Right lobe of liver (tissue), 6 donors: Measurements from ENCODE around the gene DSCAM. TPM values are rescaled to one million over a fixed set of nuclear protein-coding genes. Genes with fewer than 3 reads are reported as not detected.

ENCODE experiments used
- ATAC-seq, 4 donors: fragments of 200-7000 bp; cut with Tn5 transposase; one replicate each; pipeline ENCODE4 v1.9.1; 2020; ENCODE audit warnings: mild to moderate bottlenecking in 4 of 4, moderate library complexity in 4 of 4
- DNase-seq, 3 donors: peaks; one replicate each; pipeline ENCODE4 v3.0.0-alpha.2; 2020
- H3K27ac ChIP-seq, 3 donors: fragments of 200-600 bp; one replicate each; pipeline ENCODE4 v1.8.0; 2022
- H3K27me3 ChIP-seq, 2 donors: fragments of 200-600 bp; one replicate each; pipeline ENCODE4 v1.8.0; 2022
- H3K36me3 ChIP-seq, 4 donors: fragments of 200-600 bp; sonication (generic) in 1 of 4; one replicate each; pipeline versions ENCODE4 v1.5.1 to v1.8.0; 2017 to 2022; ENCODE audit warnings: control low read depth in 1 of 4
- H3K4me1 ChIP-seq, 4 donors: fragments of 200-600 bp; sonication (generic) in 1 of 4; one replicate each; pipeline versions ENCODE4 v1.5.1 to v1.8.0; 2017 to 2022; ENCODE audit warnings: control low read depth in 1 of 4
- H3K4me3 ChIP-seq, 3 donors: fragments of 200-600 bp; one replicate each; pipeline ENCODE4 v1.8.0; 2022
- H3K9me3 ChIP-seq, 4 donors: fragments of 200-600 bp; sonication (generic) in 1 of 4; one replicate each; pipeline versions ENCODE4 v1.5.1 to v1.8.0; 2017 to 2022; ENCODE audit warnings: control low read depth in 1 of 4
- POLR2A ChIP-seq: fragments of 450-650 bp; IDR thresholded peaks from one replicate; pipeline ENCODE4 v1.6.1; 2017; ENCODE audit warnings: antibody characterized with exemption, mild to moderate bottlenecking
- WGBS: methylation state at CpG from one replicate; pipeline ENCODE4 v1.1.6; 2018; ENCODE audit warnings: low coverage, low lambda C conversion rate; ENCODE audit not compliant: insufficient coverage; ENCODE audit errors: missing lambda C conversion rate; 5-methylcytosine and 5-hydroxymethylcytosine counted together
- intact Hi-C, 2 donors: fragments of 100-400 bp; cut with DNase I; formaldehyde crosslinking; loops; one replicate each; pipeline versions ENCODE4 v1.11.2 to v1.14.1; 2022
- total RNA-seq, 6 experiments: library from RNA; depleted of rRNA in 2 of 6; stranded (reverse); fragments of >200 nt in 2 of 6; fragmentation: NEBNext Ultra II Directional in 3 of 6; extraction: Animal tissue kit (Norgen Biotek cat#: 25700) in 3 of 6; gene quantifications; one replicate each; pipeline versions ENCODE4 v1.1.0 to v1.2.4, GENCODE V29; 2016 to 2023
- TF ChIP-seq, protein P1 (sequence below), 4 donors: fragments of 200-600 bp in 3 of 4; fragments of 450-650 bp in 1 of 4; IDR thresholded peaks; one replicate each; pipeline versions ENCODE4 v1.5.1 to v1.8.0; 2016 to 2022; ENCODE audit warnings: antibody characterized with exemption in 4 of 4, mild to moderate bottlenecking in 2 of 4
- donor health status: DM: no; HTN: yes; CAD: no.
- donor health status: DM: no; HTN: no; CAD: no.
- donor health status: DM: no; HTN: no; CAD: no.
- donor health status: DM: no; HTN: yes; CAD: no.
- donor health status: DM: no; HTN: yes; CAD: no.

The DSCAM gene
- total RNA-seq, 6 experiments from 2014 or later = 0.04 to 0.16 (median 0.06) TPM; not detected in 2

DNA sequence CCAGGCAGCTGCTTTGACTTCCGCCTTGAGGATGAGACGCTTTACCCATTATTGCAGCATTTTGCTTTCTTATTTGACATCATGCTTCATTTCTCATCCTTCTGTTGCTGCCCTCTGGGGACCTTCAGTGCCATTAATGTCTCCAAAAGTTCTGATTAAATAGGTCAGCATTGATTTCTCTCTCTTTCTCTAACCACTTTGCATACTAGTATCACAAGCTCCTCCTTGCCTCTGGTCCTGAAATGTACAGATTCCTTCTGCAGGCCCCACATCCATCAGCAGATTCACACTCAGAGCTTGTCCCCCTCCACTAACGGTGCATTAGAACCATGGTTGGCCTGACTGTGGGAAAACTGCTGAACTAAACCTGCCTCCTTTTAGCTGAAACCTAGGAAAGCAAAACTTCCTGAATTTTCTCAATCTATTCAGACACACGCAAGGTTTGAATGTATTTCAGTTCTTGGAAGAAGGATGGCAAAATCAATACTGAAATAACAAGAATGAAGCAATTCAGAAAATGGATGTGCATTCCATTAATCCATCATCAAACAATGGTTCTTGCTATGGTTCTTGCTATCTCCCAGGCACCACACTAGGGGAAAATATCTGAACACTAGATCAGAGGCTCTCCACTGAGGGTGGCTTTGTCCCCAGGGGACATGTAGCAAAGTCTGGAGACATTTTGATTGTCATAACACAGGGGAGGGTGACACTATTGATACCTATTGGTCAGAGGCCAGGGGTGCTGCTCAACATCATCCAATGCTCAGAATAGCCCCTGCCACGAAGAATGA, 825.2 kb downstream of the DSCAM start:
- Histone ChIP-seq H3K27ac (no peak overlapping the region), H3K9me3 (no peaks in the 10 kb centered on the region), H3K36me3 (no peaks in the 10 kb centered on the region), H3K4me3 (no peak overlapping the region), H3K27me3 (no peaks in the 10 kb centered on the region), H3K4me1 (no peaks in the 10 kb centered on the region)
- intact Hi-C loops = no loop called here
- no peak for DNase-seq
- ATAC-seq = no peak
- WGBS = 53% methylated on average over 5 of the region's 5 CpGs
- no peak for TF ChIP-seq POLR2A
- TF ChIP-seq, protein P1, sequence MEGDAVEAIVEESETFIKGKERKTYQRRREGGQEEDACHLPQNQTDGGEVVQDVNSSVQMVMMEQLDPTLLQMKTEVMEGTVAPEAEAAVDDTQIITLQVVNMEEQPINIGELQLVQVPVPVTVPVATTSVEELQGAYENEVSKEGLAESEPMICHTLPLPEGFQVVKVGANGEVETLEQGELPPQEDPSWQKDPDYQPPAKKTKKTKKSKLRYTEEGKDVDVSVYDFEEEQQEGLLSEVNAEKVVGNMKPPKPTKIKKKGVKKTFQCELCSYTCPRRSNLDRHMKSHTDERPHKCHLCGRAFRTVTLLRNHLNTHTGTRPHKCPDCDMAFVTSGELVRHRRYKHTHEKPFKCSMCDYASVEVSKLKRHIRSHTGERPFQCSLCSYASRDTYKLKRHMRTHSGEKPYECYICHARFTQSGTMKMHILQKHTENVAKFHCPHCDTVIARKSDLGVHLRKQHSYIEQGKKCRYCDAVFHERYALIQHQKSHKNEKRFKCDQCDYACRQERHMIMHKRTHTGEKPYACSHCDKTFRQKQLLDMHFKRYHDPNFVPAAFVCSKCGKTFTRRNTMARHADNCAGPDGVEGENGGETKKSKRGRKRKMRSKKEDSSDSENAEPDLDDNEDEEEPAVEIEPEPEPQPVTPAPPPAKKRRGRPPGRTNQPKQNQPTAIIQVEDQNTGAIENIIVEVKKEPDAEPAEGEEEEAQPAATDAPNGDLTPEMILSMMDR (IDR thresholded peaks at IDR 0.05) = no peak

DNA sequence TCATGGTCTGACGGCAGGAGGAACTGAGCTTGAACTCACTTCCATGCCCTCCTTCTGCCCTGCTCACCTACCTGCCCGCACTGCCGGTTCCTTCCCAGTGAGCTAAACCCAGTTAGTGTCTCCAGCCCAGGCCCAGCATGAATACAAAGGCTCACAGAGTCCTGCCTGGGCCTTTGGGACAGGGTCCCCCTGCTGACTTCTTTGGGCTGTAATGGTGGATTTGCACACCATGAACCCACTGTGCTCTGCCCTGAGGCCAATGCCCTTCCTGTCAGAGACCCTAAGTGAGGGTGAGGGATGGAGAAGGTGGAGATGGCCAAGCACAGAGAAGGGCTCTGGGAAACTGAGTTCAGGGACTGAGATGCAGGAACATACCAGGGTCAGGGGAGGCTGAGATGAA, 826.3 kb downstream of the DSCAM start:
- WGBS = no CpG with 5 or more reads among the region's 3 CpGs
- TF ChIP-seq POLR2A = no peak
- TF ChIP-seq, protein P1 (IDR thresholded peaks at IDR 0.05) = no peak
- H3K36me3 ChIP-seq = no peaks in the 10 kb centered on the region
- intact Hi-C loops = no loop called here
- no peaks in the 10 kb centered on the region for H3K27me3 ChIP-seq
- no peak overlapping the region for H3K27ac ChIP-seq
- no peaks in the 10 kb centered on the region for H3K9me3 ChIP-seq
- H3K4me3 ChIP-seq = no peak overlapping the region
- ATAC-seq = no peak
- no peaks in the 10 kb centered on the region for H3K4me1 ChIP-seq
- DNase-seq = no peak

DNA sequence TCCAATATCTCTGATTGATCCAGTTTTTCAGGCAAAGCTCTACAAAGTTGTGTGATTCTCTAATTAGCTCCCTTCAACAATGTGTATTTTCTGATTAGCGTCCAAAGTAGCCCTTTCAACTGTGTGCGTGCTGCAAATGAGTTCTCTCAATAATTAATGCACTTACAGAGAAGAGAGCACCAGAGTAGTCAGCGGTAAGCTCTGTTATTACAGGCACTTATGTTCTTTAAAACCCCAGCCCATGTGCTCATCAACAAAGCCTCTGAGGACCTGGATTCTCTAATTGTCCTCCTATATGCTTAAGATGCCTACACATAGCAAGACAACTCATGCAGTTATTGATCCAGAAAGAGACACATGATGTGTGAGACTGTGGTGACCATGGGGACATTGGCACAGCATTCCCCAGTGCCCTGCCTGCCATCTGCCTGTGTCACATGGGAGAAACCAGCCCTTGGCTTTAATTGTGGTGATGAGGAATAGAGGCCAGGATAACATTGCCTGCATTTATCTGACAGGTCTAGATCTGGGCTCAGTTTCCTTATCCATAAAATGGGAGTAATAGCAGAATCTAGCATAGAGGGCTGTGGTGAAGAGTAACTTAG, 828.0 kb downstream of the DSCAM start:
- TF ChIP-seq, protein P1 (IDR thresholded peaks at IDR 0.05) = no peak
- TF ChIP-seq POLR2A = no peak
- ATAC-seq = no peak
- H3K27ac ChIP-seq = no peak overlapping the region

DNA sequence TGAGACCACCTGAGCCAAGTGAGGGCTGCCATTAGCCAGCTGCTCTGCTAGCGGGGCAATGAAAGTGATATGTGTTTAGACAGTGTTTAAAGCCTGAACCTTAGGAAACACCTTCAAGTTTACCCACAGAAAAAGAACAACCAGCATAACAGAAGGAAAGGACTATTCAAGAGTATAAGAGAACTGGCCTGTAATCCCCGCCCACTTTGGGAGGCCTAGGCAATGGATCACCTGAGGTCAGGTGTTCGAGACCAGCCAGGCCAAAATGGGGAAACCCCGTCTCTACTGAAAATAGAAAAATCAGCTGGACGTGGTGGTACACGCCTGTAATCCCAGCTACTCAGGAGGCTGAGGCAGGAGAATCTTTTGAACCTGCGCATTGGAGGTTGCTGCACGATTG, 830.3 kb downstream of the DSCAM start:
- no peak for ATAC-seq
- Histone ChIP-seq H3K27ac (no peak overlapping the region), H3K27me3 (no peaks in the 10 kb centered on the region), H3K9me3 (no peaks in the 10 kb centered on the region), H3K36me3 (no peaks in the 10 kb centered on the region), H3K4me3 (no peak overlapping the region), H3K4me1 (no peaks in the 10 kb centered on the region)
- TF ChIP-seq, protein P1 (IDR thresholded peaks at IDR 0.05) = no peak
- 69% methylated on average over 6 of the region's 8 CpGs for WGBS
- DNase-seq = no peak
- intact Hi-C loops = no loop called here

More for the DNA sequence above, 828.0 kb downstream of the DSCAM start:
- no peak overlapping the region for H3K4me3 ChIP-seq
- intact Hi-C loops = no loop called here
- no peaks in the 10 kb centered on the region for H3K27me3 ChIP-seq
- 50% methylated on average over 2 of the region's 3 CpGs for WGBS
- H3K4me1 ChIP-seq = no peaks in the 10 kb centered on the region
- H3K36me3 ChIP-seq = no peaks in the 10 kb centered on the region
- H3K9me3 ChIP-seq = no peaks in the 10 kb centered on the region
- DNase-seq = no peak
